Lung (tissue), 12 donors: ENCODE results near the gene PRKCA. TPM values are rescaled to one million over a fixed set of nuclear protein-coding genes. Genes with fewer than 3 reads are reported as not detected.

Experiments
- ATAC-seq: fragments of 200-7000 bp; cut with Tn5 transposase; one replicate; pipeline ENCODE4 v1.9.1; 2020; ENCODE audit warnings: moderate number of reproducible peaks; ENCODE audit not compliant: insufficient read depth, low FRiP score
- DNase-seq, 3 donors: peaks; one replicate each; pipeline ENCODE4 v3.0.0-alpha.2; 2013 to 2017
- H3K27ac ChIP-seq, 2 donors: one replicate each; pipeline ENCODE4 v1.5.1; 2013; ENCODE audit warnings: mild to moderate bottlenecking in 2 of 2, moderate library complexity in 2 of 2, control low read depth in 1 of 2, inconsistent platforms in 1 of 2, low read depth in 1 of 2, low read length in 1 of 2
- H3K27me3 ChIP-seq, 3 donors: one replicate each; pipeline ENCODE4 v1.5.1; 2013; ENCODE audit warnings: low read length in 2 of 3; ENCODE audit not compliant: control insufficient read depth in 3 of 3, insufficient read depth in 3 of 3
- H3K36me3 ChIP-seq, 4 donors: one replicate each; pipeline ENCODE4 v1.5.1; 2013; ENCODE audit warnings: low read length in 4 of 4, mild to moderate bottlenecking in 1 of 4, moderate library complexity in 1 of 4; ENCODE audit not compliant: control insufficient read depth in 4 of 4, insufficient read depth in 4 of 4
- H3K4me1 ChIP-seq, 5 donors: one replicate each; pipeline ENCODE4 v1.5.1; 2013; ENCODE audit warnings: low read length in 5 of 5, mild to moderate bottlenecking in 2 of 5, moderate library complexity in 1 of 5; ENCODE audit not compliant: control insufficient read depth in 5 of 5, insufficient read depth in 5 of 5
- H3K4me3 ChIP-seq: one replicate; pipeline ENCODE4 v1.5.1; 2013; ENCODE audit warnings: mild to moderate bottlenecking, control low read depth, moderate library complexity
- H3K9ac ChIP-seq, 2 donors: one replicate each; pipeline ENCODE4 v1.5.1; 2013; ENCODE audit warnings: low read length in 2 of 2, control low read depth in 1 of 2; ENCODE audit not compliant: insufficient read depth in 1 of 2
- H3K9me3 ChIP-seq, 4 donors: one replicate each; pipeline ENCODE4 v1.5.1; 2013; ENCODE audit warnings: low read length in 3 of 4, mild to moderate bottlenecking in 1 of 4, moderate library complexity in 1 of 4; ENCODE audit not compliant: control insufficient read depth in 4 of 4, insufficient read depth in 3 of 4
- WGBS, 2 donors: extraction: QIAGEN DNeasy Blood & Tissue Kit; methylation state at CpG; one replicate each; pipeline ENCODE4 v1.1.7; 2013; 5-methylcytosine and 5-hydroxymethylcytosine counted together
- polyA plus RNA-seq, 2 donors: library from polyadenylated mRNA; stranded (reverse); fragments of 200-250 nt; gene quantifications; one replicate each; pipeline ENCODE4 v1.2.1, GENCODE V29; 2013
- total RNA-seq, 2 donors: library from RNA; depleted of rRNA in 1 of 2; stranded (reverse); fragments of >200 nt in 1 of 2; gene quantifications; one replicate each; pipeline ENCODE4 v1.2.1, GENCODE V29; 2014 to 2021
- TF ChIP-seq, protein P1 (sequence below): IDR thresholded peaks from 2 replicates; pipeline ENCODE4 v1.5.1; 2012; ENCODE audit warnings: mild to moderate bottlenecking; ENCODE audit errors: control extremely low read depth, extremely low read depth
- donor health status: control.
- donor health status: control.
- donor health status: Bipolar disorder and iron deficiency.
- donor health status: healthy.
- donor health status: DM: yes; HTN: yes; CAD: no.

Gene PRKCA
- total and polyA plus RNA-seq, 4 donors: 3.4 to 34.8 (median 13.8) TPM

DNA sequence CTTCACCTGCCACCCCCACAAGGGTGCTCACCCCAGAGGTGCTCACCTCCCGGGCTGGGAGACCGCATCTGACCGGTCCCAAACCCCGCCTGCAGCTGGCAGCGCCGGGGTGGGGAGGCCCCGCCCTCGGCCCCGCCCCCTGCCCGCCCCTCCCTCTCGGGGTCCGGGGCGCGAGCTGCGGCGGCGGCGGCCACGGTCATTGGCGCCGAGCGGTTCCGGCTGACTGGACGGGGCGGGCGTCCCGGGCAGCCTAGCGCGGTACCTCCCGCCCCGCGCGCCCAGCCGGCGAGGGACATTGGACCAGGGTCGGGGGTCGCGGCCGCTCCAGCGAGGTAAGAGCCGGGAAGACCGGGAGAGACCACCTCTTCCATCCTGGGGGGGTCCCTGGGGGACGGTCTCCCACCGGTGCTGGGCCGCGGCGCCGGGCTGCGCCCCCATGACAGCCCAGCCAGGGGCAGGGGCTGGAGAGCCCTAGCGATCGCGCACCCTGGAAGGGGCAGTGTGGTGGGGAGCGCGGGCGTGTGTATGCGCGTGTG is 532.6 kb downstream of the PRKCA start, which contains the start of gene CACNG5:
Gene CACNG5, plus strand, starts transcription at position 199 of the 536 bp plus-strand sequence. CDS start 42,216 bp downstream, outside the sequence.
- H3K27me3 ChIP-seq: peaks cover 10 to 33% (median 30%) of the 10 kb centered on the region in 3 donors
- peaks cover 0 to 3% (median 0%) of the 10 kb centered on the region in 5 donors for H3K4me1 ChIP-seq
- TF ChIP-seq, protein P1, sequence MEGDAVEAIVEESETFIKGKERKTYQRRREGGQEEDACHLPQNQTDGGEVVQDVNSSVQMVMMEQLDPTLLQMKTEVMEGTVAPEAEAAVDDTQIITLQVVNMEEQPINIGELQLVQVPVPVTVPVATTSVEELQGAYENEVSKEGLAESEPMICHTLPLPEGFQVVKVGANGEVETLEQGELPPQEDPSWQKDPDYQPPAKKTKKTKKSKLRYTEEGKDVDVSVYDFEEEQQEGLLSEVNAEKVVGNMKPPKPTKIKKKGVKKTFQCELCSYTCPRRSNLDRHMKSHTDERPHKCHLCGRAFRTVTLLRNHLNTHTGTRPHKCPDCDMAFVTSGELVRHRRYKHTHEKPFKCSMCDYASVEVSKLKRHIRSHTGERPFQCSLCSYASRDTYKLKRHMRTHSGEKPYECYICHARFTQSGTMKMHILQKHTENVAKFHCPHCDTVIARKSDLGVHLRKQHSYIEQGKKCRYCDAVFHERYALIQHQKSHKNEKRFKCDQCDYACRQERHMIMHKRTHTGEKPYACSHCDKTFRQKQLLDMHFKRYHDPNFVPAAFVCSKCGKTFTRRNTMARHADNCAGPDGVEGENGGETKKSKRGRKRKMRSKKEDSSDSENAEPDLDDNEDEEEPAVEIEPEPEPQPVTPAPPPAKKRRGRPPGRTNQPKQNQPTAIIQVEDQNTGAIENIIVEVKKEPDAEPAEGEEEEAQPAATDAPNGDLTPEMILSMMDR: no peak
- DNase-seq (peak in 1 of 3 donors; percentile 9), ATAC-seq (no peak)
- no peak within 1 kb of the TSS for H3K9ac ChIP-seq
- H3K9me3 ChIP-seq: no peaks in the 10 kb centered on the region
- WGBS, 2 donors: 4 to 7% methylated on average over 51 to 57 of the region's 57 CpGs
- H3K4me3 ChIP-seq: no peak within 1 kb of the TSS
- no peaks in the 10 kb centered on the region for H3K36me3 ChIP-seq
- H3K27ac ChIP-seq: no peak within 1 kb of the TSS

DNA sequence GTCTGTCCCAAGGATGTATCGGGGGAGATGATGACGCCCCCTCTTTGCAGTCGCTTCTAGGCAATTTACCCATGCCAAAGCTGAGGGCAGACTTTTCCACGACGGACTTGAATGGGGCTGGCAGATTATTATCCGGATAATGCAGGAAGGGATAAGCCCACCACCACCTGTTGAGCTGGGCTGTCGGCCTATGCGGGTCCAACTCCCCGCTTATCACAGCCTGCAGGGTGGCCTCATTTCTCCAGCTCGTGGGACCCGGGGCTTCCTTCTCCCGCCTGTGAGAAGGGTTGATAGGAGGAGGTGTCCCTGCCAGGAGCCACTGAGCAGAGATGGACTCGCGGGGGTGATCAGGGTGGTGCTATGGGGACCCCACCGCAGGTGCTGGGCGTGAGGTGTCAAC is 533.1 kb downstream of the PRKCA start:
- Histone ChIP-seq H3K9me3 (no peaks in the 10 kb centered on the region), H3K27me3 (peaks cover 10 to 33% (median 30%) of the 10 kb centered on the region in 3 donors), H3K4me1 (peaks cover 0 to under 1% (median 0%) of the 10 kb centered on the region in 5 donors), H3K36me3 (no peaks in the 10 kb centered on the region), H3K4me3 (no peak overlapping the region), H3K27ac (no peak overlapping the region), H3K9ac (no peak overlapping the region)
- 40 to 55% methylated on average over 16 of the region's 16 CpGs for WGBS, 2 donors
- no peak for DNase-seq
- ATAC-seq: no peak
- TF ChIP-seq, protein P1: no peak

DNA sequence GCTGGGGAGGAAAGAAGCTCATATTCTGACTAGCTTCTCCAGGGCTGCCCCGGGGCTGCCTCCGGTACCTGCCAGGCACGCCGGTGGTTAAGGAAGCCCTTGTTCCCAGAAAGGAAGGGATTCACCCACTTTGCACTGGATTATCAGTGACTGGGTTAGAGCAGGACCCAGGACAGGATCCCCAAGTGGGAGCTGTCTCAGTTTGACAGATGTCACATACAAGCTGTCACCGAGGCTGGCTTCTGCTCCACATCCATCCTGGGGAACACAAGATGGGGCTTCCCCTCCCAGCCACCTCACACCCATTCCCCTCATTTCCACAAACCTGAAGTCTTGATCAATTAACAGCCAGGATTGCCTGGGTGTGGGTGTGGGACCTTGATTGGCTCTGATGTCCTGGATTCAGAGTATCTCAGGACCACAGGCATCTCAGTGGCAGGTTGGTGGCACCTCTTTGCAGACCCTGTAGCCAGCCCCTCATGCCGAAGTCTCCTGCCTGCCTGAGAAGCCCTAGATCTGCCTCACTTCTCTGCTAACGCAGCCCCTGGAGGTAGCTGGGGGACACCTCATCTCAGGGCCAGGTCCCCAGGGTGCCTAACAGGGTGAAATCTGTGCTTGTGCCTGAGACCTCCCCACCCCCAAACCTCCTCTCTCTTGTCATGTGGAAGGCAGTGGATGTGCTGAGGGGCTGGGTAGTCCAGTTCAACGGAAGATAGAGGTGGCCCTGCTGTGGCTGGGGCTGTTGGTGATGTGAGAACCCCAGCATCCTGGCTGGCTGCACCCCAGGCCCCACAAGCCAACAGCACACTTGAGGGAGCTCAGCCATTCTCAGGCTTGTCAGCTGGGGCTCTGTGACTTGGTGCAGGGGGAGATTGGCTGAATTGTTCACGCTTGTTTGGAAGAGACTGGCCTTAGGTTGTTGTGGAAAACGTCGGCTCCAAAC is 533.9 kb downstream of the PRKCA start:
- Histone ChIP-seq H3K27me3 (peaks cover 10 to 33% (median 30%) of the 10 kb centered on the region in 3 donors), H3K4me3 (no peak overlapping the region), H3K4me1 (no peaks in the 10 kb centered on the region), H3K27ac (no peak overlapping the region), H3K9me3 (no peaks in the 10 kb centered on the region), H3K9ac (no peak overlapping the region), H3K36me3 (no peaks in the 10 kb centered on the region)
- TF ChIP-seq, protein P1: no peak
- 70 to 73% methylated on average over 11 of the region's 11 CpGs for WGBS, 2 donors
- no peak for DNase-seq
- no peak for ATAC-seq
